ENCODE results near the gene TOMM70.
A peak's percentile ranks its signal among the peaks of the same experiment; 100 is the strongest.

The TOMM70 gene

DNA sequence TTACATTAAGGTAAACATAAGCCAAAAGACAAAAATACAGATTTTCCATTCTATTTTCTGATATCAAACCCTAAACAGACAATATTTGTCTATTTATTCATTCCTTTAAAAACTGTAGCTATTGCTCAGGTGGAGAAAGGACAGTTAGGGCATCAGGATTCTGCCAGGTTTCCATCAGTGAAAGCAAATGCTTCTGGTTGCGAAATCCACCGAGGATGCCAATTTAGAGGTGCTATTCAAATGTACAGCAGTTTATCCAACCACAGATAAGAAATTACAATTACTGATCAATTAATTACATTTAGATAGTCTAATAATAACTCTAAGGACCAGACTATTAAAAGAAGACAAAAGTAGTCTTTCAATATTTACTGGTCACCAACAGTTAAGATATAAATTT lies 3.9 kb downstream of the TOMM70 start:
- peaks cover 20% of the 10 kb centered on the region for H3K4me1 ChIP-seq (ENCODE audit: control insufficient read depth, insufficient read depth, low read length, unreplicated experiment)
- no peaks in the 10 kb centered on the region for H3K27me3 ChIP-seq (ENCODE audit: insufficient read depth, low read length)
- H2AFZ ChIP-seq (ENCODE audit: low read length, unreplicated experiment): no peak overlapping the region
- no peaks in the 10 kb centered on the region for H3K36me3 ChIP-seq (ENCODE audit: insufficient read depth, low read length)
- no peak overlapping the region for H3K27ac ChIP-seq (ENCODE audit: low read depth, low read length)
- peaks cover 86% of the 10 kb centered on the region for H3K79me2 ChIP-seq (ENCODE audit: control insufficient read depth, insufficient read depth, low read length, unreplicated experiment)
- H3K4me3 ChIP-seq (ENCODE audit: low read depth, low read length): no peak overlapping the region

- H3K4me3 ChIP-seq (ENCODE audit: low read depth, low read length): no peak overlapping the region
- no peaks in the 10 kb centered on the region for H3K27me3 ChIP-seq (ENCODE audit: insufficient read depth, low read length)
- H3K36me3 ChIP-seq (ENCODE audit: insufficient read depth, low read length): no peaks in the 10 kb centered on the region; the same call in 1 of the 2 replicates
- no peak overlapping the region for H3K27ac ChIP-seq (ENCODE audit: low read depth, low read length)
- peaks cover 91% of the 10 kb centered on the region for H3K79me2 ChIP-seq (ENCODE audit: control insufficient read depth, insufficient read depth, low read length, unreplicated experiment)
- H3K4me1 ChIP-seq (ENCODE audit: control insufficient read depth, insufficient read depth, low read length, unreplicated experiment): peaks cover 20% of the 10 kb centered on the region
- no peak overlapping the region for H2AFZ ChIP-seq (ENCODE audit: low read length, unreplicated experiment)
Measured at GRCh38 chr3:100395679-100396431, 5.0 kb downstream of the TOMM70 start.

- Histone ChIP-seq H2AFZ (ENCODE audit: low read length, unreplicated experiment) (no peak overlapping the region), H3K79me2 (ENCODE audit: control insufficient read depth, insufficient read depth, low read length, unreplicated experiment) (peaks cover 79% of the 10 kb centered on the region), H3K4me3 (ENCODE audit: low read depth, low read length) (no peak overlapping the region), H3K27me3 (ENCODE audit: insufficient read depth, low read length) (no peaks in the 10 kb centered on the region), H3K4me1 (ENCODE audit: control insufficient read depth, insufficient read depth, low read length, unreplicated experiment) (peaks cover 32% of the 10 kb centered on the region), H3K27ac (ENCODE audit: low read depth, low read length) (no peak overlapping the region), H3K36me3 (ENCODE audit: insufficient read depth, low read length) (peaks cover 36% of the 10 kb centered on the region)
Measured at GRCh38 chr3:100389025-100389424, 11.9 kb downstream of the TOMM70 start.

- peaks cover 32% of the 10 kb centered on the region for H3K4me1 ChIP-seq (ENCODE audit: control insufficient read depth, insufficient read depth, low read length, unreplicated experiment)
- H3K4me3 ChIP-seq (ENCODE audit: low read depth, low read length): 0 out of 2 replicates have a peak overlapping the region, but pooled peaks have one; percentile 13
- peak overlapping the region; percentile 50 for H3K27ac ChIP-seq (ENCODE audit: low read depth, low read length)
- H3K79me2 ChIP-seq (ENCODE audit: control insufficient read depth, insufficient read depth, low read length, unreplicated experiment): peaks cover 56% of the 10 kb centered on the region
- H3K36me3 ChIP-seq (ENCODE audit: insufficient read depth, low read length): peaks cover 42% of the 10 kb centered on the region
- H3K27me3 ChIP-seq (ENCODE audit: insufficient read depth, low read length): no peaks in the 10 kb centered on the region
- no peak overlapping the region for H2AFZ ChIP-seq (ENCODE audit: low read length, unreplicated experiment)
Measured at GRCh38 chr3:100386437-100387074, 14.3 kb downstream of the TOMM70 start.

- H3K4me1 ChIP-seq (ENCODE audit: control insufficient read depth, insufficient read depth, low read length, unreplicated experiment): peaks cover 32% of the 10 kb centered on the region
- H3K27ac ChIP-seq (ENCODE audit: low read depth, low read length): peak overlapping the region; percentile 50
- no peak overlapping the region for H2AFZ ChIP-seq (ENCODE audit: low read length, unreplicated experiment)
- H3K27me3 ChIP-seq (ENCODE audit: insufficient read depth, low read length): no peaks in the 10 kb centered on the region
- H3K4me3 ChIP-seq (ENCODE audit: low read depth, low read length): peak overlapping the region; percentile 27; the same call in 1 of the 2 replicates
- H3K36me3 ChIP-seq (ENCODE audit: insufficient read depth, low read length): peaks cover 47% of the 10 kb centered on the region
- H3K79me2 ChIP-seq (ENCODE audit: control insufficient read depth, insufficient read depth, low read length, unreplicated experiment): peaks cover 46% of the 10 kb centered on the region
Measured at GRCh38 chr3:100384733-100385525, 16.0 kb downstream of the TOMM70 start.

- H3K4me3 ChIP-seq (ENCODE audit: low read depth, low read length): no peak overlapping the region
- no peaks in the 10 kb centered on the region for H3K4me1 ChIP-seq (ENCODE audit: control insufficient read depth, insufficient read depth, low read length, unreplicated experiment)
- H2AFZ ChIP-seq (ENCODE audit: low read length, unreplicated experiment): no peak overlapping the region
- no peaks in the 10 kb centered on the region for H3K27me3 ChIP-seq (ENCODE audit: insufficient read depth, low read length)
- peaks cover 3% of the 10 kb centered on the region for H3K79me2 ChIP-seq (ENCODE audit: control insufficient read depth, insufficient read depth, low read length, unreplicated experiment)
- H3K36me3 ChIP-seq (ENCODE audit: insufficient read depth, low read length): peaks cover 48% of the 10 kb centered on the region
- H3K27ac ChIP-seq (ENCODE audit: low read depth, low read length): no peak overlapping the region
Measured at GRCh38 chr3:100376301-100376700, 24.6 kb downstream of the TOMM70 start.

DNA sequence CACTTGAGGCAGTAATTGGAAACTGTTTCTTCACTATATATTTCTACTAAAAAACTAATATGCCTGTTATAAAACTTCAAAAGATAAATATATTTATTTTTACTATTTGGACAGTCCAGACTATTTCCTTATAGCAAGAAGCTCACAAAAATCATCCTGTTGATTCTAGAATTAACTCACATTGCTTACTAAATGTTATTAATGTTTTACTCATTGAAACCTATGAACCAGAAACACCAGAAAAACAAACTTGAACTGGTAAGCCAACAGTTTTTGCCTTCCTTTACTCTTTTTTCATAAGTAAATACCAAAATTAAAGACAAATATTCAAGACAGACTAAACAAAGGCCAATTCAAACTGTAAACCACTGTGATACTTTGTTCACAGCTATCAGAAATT lies 26.4 kb downstream of the TOMM70 start:
- H3K4me1 ChIP-seq (ENCODE audit: control insufficient read depth, insufficient read depth, low read length, unreplicated experiment): peaks cover 8% of the 10 kb centered on the region
- peaks cover 40% of the 10 kb centered on the region for H3K36me3 ChIP-seq (ENCODE audit: insufficient read depth, low read length)
- H3K27me3 ChIP-seq (ENCODE audit: insufficient read depth, low read length): no peaks in the 10 kb centered on the region
- H2AFZ ChIP-seq (ENCODE audit: low read length, unreplicated experiment): no peak overlapping the region
- no peak overlapping the region for H3K4me3 ChIP-seq (ENCODE audit: low read depth, low read length)
- H3K79me2 ChIP-seq (ENCODE audit: control insufficient read depth, insufficient read depth, low read length, unreplicated experiment): peaks cover 3% of the 10 kb centered on the region
- no peak overlapping the region for H3K27ac ChIP-seq (ENCODE audit: low read depth, low read length)

DNA sequence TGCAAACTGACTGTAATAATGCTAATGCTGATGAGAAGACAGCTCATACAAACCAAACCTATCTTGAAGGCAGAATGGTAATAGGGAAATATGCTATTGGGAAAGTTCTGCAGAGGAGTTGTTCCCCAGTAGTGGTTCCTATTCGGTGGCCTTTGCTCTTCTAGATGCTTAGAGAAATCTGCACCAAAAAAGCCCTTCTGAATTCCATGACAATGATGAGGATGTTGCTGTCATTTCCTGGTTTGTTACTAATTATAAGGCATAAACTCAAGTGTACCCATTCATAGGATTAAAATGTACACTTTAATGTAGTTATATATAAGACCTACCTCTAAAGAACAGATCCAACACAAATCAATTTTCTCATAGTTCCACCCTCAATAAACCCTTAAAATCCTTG lies 30.1 kb downstream of the TOMM70 start:
- no peaks in the 10 kb centered on the region for H3K27me3 ChIP-seq (ENCODE audit: insufficient read depth, low read length)
- H3K79me2 ChIP-seq (ENCODE audit: control insufficient read depth, insufficient read depth, low read length, unreplicated experiment): peaks cover 3% of the 10 kb centered on the region
- no peak overlapping the region for H3K4me3 ChIP-seq (ENCODE audit: low read depth, low read length)
- H2AFZ ChIP-seq (ENCODE audit: low read length, unreplicated experiment): no peak overlapping the region
- peaks cover 15% of the 10 kb centered on the region for H3K4me1 ChIP-seq (ENCODE audit: control insufficient read depth, insufficient read depth, low read length, unreplicated experiment)
- H3K36me3 ChIP-seq (ENCODE audit: insufficient read depth, low read length): peaks cover 32% of the 10 kb centered on the region
- H3K27ac ChIP-seq (ENCODE audit: low read depth, low read length): no peak overlapping the region

- Histone ChIP-seq H3K36me3 (ENCODE audit: insufficient read depth, low read length) (peaks cover 41% of the 10 kb centered on the region), H3K4me3 (ENCODE audit: low read depth, low read length) (no peak overlapping the region), H3K4me1 (ENCODE audit: control insufficient read depth, insufficient read depth, low read length, unreplicated experiment) (peaks cover 15% of the 10 kb centered on the region), H2AFZ (ENCODE audit: low read length, unreplicated experiment) (no peak overlapping the region), H3K27me3 (ENCODE audit: insufficient read depth, low read length) (no peaks in the 10 kb centered on the region), H3K79me2 (ENCODE audit: control insufficient read depth, insufficient read depth, low read length, unreplicated experiment) (peaks cover 3% of the 10 kb centered on the region), H3K27ac (ENCODE audit: low read depth, low read length) (no peak overlapping the region)
Measured at GRCh38 chr3:100368441-100368840, 32.4 kb downstream of the TOMM70 start.

DNA sequence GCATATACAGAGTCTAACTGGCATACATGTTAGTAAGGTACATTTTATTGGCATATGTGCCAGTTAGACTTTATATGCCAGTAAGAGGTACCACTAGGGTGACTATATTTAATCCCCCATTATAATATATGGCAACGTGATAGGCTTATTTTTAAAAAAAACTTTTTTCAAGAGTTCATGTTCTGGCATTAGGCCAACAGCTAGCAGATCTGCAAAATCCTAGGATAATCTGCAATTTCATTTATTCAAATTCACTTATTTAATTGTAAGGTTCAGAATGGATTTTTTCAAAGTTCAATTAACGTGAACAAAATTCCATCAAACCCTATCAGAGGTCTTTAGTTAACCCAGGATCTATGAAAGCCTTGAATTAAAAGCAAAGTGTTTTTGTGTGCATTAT lies 34.5 kb downstream of the TOMM70 start:
- Histone ChIP-seq H3K27me3 (ENCODE audit: insufficient read depth, low read length) (no peaks in the 10 kb centered on the region), H3K36me3 (ENCODE audit: insufficient read depth, low read length) (peaks cover 40% of the 10 kb centered on the region), H3K4me3 (ENCODE audit: low read depth, low read length) (no peak overlapping the region), H3K4me1 (ENCODE audit: control insufficient read depth, insufficient read depth, low read length, unreplicated experiment) (peaks cover 15% of the 10 kb centered on the region), H3K79me2 (ENCODE audit: control insufficient read depth, insufficient read depth, low read length, unreplicated experiment) (no peaks in the 10 kb centered on the region), H2AFZ (ENCODE audit: low read length, unreplicated experiment) (no peak overlapping the region), H3K27ac (ENCODE audit: low read depth, low read length) (no peak overlapping the region)

Measured in ACC112 (cell line).